ENCODE results near the gene SLC44A4.

GRCh38 chr6:31878222-31878621 is 575 bp downstream of the SLC44A4 start:
- TF ChIP-seq POLR2A (IDR thresholded peaks at IDR 0.05; ENCODE audit: low read length), result no peak
- TF ChIP-seq GATA1 (IDR thresholded peaks at IDR 0.05; ENCODE audit: low read depth, low read length), result no peak
